ENCODE data around the gene KIRREL3. TPM values are rescaled to one million over a fixed set of nuclear protein-coding genes. Genes with fewer than 3 reads are reported as not detected.

KIRREL3 gene
- total RNA-seq, 1 experiment from 2014 or later = not detected

DNA sequence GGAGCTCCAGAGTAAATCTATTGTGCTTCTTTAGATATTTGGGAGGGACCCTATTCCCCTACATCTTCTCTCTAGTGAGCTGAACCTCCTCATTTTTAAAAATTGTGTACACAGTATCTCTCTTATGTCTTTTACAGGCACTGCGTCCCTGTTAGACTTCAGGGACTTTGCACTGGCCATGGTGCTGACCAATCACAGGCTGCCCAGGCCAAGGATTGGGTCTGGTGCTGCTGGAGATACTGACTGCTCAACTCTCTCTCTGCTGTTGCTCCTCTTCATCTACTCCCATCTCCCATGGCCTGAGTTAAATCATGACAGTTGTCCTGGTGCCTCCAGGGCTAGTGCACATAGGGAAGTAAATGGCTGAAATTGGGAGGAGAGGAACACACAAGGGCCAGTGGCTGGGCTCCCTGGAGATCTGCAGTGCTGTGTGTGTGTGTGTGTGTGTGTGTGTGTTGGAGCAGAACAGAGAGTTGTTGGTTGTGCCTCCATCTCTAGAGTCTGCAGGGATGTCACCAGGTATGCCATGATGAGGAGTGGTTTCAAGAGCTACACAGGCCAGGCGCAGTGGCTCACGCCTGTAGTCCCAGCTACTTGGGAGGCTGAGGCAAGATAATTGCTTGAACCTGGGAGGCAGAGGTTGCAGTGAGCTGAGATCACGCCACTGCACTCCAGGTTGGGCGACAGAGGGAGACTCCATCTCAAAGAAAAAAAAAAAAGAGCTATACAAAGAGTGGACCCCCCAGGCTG is 489.8 kb downstream of the KIRREL3 start:
- DNase-seq (ENCODE audit: low read depth, low spot score) = no peak
- in situ Hi-C loops (cut with HindIII; ENCODE audit: low pct_unique_long_range_greater_than_20kb, low sequenced_read_pairs) = no loop called here

DNA sequence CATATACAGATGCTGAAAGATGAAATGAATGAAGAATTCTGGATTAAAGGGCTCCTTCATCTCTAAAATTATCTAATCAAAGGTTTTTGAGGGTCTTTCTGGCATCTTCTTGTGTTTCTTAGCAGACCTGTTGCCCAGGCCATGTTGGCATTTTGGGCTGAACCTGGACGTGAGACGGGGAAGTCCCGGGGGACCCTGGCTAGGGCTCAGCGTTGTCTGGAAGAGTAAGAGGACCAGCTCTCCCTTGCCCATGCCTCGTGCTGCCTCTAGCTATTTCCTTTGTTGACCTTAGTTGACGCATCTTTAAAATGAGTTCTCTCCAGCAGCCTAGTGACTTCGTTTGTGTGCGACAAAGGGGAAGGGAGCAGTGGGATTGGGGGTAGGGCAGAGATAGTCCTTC is 492.9 kb downstream of the KIRREL3 start:
- in situ Hi-C loops (cut with HindIII; ENCODE audit: low pct_unique_long_range_greater_than_20kb, low sequenced_read_pairs) = no loop called here
- no peak for DNase-seq (ENCODE audit: low read depth, low spot score)

DNA sequence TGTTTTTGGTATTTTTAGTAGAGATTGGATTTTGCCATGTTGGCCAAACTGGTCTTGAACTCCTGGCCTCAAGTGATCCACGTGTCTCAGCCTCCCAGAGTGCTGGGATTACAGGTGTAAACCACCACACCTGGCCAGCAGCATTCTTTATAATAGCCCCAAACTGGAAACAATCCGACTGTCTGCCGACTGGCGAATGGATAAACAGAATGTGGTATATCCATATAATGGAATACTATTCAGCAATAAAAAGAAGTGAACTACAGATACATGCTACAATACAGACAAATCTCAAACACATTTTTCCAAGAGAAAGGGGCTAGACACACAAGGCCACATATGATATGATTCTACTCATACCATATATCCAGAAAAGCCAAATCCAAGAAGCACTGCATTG is 493.8 kb downstream of the KIRREL3 start:
- in situ Hi-C loops (cut with HindIII; ENCODE audit: low pct_unique_long_range_greater_than_20kb, low sequenced_read_pairs) = no loop called here
- DNase-seq (ENCODE audit: low read depth, low spot score) = no peak

DNA sequence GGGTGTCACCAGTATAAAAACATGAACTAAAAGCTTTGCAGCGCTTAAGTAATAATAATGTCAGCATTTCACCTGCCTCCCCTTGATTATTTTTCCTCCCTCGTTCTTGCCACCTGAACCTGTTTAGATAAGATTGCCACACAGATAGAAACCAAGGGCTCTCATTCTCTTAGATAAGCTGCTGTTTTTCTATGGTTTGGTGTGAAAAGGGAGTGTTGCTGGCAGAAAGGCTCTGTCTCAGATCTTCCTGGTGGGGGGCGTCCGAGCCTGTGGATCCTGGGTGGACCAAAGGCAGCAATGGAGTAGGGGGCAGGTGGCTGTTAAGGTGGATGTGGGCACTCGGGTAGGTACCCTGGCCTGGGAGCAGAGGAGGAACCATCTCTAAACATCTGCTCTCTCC is 497.6 kb downstream of the KIRREL3 start:
- in situ Hi-C loops (cut with HindIII; ENCODE audit: low pct_unique_long_range_greater_than_20kb, low sequenced_read_pairs) = no loop called here
- no peak for DNase-seq (ENCODE audit: low read depth, low spot score)

DNA sequence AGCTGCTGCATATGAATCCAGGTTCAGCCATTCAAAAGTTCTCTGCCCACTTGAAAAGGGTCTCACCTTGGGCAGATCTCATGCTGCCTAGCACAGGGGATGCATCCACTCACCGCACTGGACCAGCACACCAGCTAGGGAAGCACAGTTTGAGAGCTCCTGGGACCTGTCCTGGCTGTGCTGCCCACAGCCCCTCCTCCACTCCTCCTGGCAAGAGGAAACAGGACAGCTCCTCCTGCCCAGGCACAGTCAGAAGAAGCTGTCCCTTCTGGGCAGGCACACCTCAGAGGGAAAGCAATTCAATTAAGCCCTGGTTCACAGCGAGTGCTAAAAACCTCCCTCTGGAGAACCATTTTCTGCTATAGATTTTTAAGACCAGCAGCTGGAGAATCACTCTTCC is 498.4 kb downstream of the KIRREL3 start:
- DNase-seq (ENCODE audit: low read depth, low spot score) = no peak
- in situ Hi-C loops (cut with HindIII; ENCODE audit: low pct_unique_long_range_greater_than_20kb, low sequenced_read_pairs) = no loop called here

DNA sequence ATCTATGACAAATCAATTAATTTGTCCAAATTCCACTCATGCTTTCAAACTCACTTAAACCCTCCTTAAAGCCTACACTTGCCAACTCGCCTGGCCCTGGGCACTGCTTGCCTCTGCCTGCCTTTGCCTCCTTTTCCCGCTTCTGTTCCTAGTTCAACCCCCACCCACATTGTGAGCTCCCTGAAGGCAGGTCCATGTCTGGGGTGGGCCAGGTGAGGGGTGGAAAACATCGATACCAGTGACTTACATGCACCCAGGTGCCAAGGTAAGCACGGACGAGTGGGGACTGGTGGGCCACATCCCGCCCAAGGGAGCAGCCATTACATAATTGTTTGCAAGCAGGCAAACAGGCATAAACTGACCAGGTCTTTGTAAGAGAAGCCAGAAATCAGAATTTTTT is 498.9 kb downstream of the KIRREL3 start:
- in situ Hi-C loops (cut with HindIII; ENCODE audit: low pct_unique_long_range_greater_than_20kb, low sequenced_read_pairs) = no loop called here

DNA sequence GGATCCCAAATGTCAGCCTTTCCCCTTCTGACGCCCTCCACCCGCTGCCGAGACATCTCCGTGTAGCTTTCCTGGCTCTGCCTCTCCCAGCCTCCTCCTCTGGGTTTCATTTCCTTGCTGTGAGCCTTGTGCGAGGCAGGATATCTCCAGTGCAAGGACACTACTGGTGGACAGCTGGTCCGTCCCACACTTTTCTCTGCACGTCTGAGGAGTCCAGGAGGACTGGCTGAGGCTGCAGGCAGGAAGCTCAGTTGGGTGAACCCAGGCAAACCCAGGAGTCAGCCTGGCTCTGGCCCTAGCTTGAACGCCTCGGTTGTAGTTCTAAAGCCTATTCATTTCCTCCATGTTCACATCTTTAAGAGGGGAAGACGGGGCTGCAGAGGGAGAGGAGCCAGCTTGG is 499.6 kb downstream of the KIRREL3 start:
- DNase-seq (ENCODE audit: low read depth, low spot score) = no peak
- in situ Hi-C loops (cut with HindIII; ENCODE audit: low pct_unique_long_range_greater_than_20kb, low sequenced_read_pairs) = no loop called here

More for the DNA sequence above, 498.9 kb downstream of the KIRREL3 start:
- no peak for DNase-seq (ENCODE audit: low read depth, low spot score)

DNA sequence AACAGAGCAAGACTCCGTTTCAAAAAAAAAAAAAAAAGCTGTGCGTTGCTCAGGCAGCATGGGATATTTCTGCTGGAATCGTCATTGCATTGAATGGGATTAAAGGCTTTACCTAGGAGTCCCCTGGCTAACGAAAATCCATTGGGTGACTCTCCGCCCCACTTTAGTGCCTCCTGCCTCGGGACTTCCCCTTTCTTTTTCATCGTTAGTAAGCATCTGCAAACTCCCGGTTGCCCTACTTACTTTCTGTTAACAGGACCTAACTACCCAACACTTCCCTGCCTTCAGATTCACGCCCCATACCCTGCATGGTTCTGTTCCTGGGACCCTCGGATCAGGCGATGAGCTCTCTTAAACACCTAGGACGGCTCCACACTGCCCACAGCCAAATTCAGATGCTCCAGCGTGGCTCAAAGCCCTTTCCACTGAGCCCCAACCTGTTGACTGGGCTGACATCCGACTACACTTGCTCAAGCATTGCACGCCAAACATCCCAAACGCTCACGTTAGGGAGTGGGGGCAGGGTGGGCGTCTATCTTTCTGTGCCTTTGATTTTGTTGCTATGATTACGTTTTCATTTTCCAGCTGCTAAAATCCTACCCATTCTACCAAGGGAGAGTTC is 501.3 kb downstream of the KIRREL3 start:
- no peak for DNase-seq (ENCODE audit: low read depth, low spot score)
- in situ Hi-C loops (cut with HindIII; ENCODE audit: low pct_unique_long_range_greater_than_20kb, low sequenced_read_pairs) = no loop called here

DNA sequence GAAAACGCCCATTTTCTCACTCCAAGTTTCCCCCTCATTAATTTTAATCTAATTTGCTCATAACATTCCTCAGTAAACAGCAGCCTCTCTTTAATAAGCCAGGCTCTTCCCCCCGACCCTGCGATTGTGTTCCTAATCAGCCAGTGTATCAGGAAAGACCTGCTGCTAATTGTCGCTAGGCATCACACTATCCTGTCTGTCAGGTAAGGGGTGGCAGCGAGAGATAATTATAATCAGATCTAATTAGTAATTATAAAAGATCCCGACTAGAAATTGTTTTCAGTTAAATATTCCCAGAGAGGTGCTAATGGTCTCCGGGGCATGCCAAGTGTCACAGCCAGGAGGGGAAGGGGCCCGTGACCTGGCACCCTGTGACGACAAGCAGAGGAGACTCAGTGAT is 502.3 kb downstream of the KIRREL3 start:
- in situ Hi-C loops (cut with HindIII; ENCODE audit: low pct_unique_long_range_greater_than_20kb, low sequenced_read_pairs) = no loop called here
- no peak for DNase-seq (ENCODE audit: low read depth, low spot score)

DNA sequence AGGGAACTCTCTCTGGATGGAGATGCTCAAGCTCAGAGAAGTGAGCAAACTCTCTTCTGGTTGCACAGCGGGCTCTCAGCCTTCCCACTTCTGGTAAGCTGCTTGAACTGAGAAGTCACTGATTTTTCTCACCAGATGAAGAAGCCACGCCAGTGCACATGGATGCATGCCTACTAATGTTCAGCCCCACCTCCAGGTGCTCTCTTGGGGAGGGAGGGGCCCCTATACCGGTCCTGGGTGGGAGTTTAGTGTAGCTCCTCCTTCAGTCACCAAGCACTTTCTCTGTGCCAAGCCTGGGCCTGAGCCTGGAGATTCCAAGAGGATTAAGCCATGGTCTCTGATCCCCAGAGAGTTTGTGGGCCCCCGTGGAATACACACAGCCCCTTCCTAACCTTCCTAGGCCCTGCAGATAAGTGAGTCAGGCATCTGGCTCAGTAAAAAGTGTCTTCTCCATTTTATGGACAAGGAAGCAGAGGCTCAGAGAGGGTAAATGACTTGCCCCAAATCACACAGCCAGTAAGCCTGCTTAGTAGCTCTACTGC is 502.9 kb downstream of the KIRREL3 start:
- no peak for DNase-seq (ENCODE audit: low read depth, low spot score)
- in situ Hi-C loops (cut with HindIII; ENCODE audit: low pct_unique_long_range_greater_than_20kb, low sequenced_read_pairs) = no loop called here

DNA sequence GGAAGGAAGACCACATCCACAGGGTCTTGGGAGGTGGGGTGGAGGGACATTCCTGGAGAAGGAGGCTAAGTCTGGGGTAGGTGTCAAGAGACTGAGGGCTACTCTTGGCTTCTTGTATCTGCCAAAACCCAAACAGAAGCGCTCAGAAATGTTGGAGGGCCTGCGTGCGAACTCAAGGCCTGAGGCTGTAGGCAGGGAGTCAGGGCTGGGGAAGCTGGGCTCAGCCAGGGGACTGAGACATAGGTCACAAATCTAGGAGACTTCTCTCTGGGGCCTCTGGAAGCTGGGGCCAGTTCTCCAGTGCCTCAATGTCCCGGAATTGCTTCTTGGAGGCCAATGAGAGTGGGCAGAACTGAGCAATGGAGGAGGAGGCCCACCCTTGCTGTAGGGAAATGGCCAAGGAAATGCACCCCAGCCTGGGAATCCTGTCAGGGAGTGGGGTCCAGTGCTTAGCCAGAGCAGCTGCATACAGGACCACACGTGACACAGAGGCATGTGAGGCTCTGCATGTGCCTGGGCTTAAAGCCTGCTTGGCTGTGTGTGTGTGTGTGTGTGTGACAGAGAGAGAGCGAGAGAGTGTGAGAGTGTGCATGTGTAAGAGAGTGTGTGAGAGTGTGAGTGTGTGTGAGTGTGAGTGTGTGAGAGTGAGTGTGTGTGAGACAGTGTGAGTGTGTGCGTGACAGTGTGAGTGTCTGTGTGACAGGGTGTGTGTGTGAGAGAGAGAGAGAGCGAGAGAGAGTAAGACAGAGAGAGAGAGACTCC is 503.8 kb downstream of the KIRREL3 start:
- DNase-seq (ENCODE audit: low read depth, low spot score) = no peak
- in situ Hi-C loops (cut with HindIII; ENCODE audit: low pct_unique_long_range_greater_than_20kb, low sequenced_read_pairs) = no loop called here

DNA sequence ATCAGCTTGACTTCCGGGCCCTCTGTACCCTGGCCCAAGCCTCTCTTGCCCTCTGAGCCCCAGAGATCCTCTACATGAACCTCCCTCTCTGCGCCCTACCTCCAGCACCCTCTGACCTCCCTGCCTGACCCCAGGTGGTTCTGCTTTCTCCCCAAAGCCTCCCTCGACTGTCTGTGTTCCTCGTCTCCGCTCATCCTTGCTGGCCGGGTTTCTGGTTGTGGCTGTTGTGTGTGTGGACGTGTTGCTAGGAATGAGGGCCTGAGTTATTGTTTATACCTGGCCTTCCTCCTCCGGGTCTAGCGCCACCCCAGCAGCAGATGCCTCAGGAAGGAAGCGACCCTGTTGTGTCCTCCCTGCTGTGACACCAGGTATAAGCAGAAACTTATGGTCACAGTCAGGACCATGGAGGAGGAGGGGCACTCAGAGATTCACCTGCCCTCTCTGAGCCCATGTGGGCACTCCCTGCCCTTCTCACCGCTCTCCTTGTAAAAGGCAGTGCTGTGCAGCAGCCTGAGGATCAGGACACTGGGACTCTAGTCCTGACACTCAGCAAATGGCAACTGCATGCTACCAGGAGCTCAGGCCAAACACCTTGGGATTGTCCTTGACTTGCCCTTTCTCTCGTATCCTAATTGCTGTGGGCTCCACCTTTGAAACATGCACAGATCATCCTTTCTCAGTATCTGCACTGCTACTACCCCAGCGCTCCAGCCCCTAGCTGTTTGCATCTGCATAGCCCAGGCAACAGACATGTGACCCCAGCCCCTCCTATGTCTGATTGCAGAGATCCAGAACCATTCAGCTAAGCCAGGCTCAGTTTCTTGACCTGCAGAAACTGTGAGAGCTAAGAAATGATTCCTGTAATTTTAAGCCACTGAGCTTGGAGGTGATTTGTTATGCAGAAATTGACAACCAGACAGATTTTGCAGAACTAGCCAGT is 505.0 kb downstream of the KIRREL3 start:
- no peak for DNase-seq (ENCODE audit: low read depth, low spot score)
- in situ Hi-C loops (cut with HindIII; ENCODE audit: low pct_unique_long_range_greater_than_20kb, low sequenced_read_pairs) = no loop called here

DNA sequence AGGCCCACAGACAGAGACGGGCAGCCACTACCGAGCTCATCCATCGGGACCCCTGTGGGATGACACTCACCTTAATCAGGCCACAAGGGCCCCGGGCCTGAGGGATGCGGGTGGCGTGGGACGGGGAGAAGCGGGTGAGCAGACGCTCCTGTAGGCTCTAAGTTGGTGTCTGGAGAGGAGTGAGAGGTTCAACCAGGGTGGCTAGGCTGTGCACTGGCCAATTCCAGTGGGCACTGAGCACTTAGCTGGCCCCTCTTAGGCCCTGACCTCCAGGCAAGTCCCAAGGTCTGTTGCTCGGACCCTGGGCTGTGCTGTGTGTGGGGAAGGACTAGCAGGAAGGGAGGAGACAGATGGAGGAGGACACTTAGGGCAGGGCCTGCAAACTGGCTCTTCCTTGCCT is 505.7 kb downstream of the KIRREL3 start:
- in situ Hi-C loops (cut with HindIII; ENCODE audit: low pct_unique_long_range_greater_than_20kb, low sequenced_read_pairs) = no loop called here

DNA sequence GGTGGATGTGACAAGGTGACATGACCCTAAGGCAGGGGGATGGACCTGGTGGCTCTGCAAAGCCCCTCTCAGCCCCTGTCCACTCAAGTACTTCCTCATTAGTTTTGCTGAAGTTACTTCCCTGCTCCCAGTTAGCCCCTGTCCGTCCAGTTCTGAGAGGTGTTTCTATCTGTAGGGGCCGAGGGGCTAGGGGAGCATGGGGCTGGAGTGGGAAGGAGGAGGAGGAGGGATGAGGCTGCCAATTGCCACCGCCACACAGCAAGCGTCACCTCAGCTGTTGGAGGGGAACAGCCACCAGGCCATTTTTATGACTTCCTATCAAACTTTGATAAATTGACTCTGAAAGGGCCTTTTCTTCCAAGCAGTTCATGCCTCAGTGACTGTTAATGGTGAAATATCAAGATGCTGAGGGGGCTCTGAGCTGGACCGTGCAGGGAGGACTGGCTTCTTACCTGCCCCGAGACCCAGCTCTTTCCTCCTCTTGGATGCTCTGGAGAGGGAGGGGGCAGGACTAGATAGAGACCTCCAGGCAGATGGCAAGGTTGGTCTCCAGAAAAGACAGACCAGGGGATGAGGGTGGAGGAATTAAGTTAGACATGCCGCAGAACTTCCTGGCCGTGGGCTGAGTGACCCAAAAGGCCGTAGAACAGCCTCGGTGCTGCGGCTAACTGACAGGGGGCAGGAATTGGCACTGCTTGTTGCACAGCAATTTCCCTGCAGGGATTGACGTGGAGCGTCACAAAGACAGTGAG is 508.1 kb downstream of the KIRREL3 start:
- DNase-seq (ENCODE audit: low read depth, low spot score) = no peak
- in situ Hi-C loops (cut with HindIII; ENCODE audit: low pct_unique_long_range_greater_than_20kb, low sequenced_read_pairs) = no loop called here

More for the DNA sequence above, 505.7 kb downstream of the KIRREL3 start:
- no peak for DNase-seq (ENCODE audit: low read depth, low spot score)

DNA sequence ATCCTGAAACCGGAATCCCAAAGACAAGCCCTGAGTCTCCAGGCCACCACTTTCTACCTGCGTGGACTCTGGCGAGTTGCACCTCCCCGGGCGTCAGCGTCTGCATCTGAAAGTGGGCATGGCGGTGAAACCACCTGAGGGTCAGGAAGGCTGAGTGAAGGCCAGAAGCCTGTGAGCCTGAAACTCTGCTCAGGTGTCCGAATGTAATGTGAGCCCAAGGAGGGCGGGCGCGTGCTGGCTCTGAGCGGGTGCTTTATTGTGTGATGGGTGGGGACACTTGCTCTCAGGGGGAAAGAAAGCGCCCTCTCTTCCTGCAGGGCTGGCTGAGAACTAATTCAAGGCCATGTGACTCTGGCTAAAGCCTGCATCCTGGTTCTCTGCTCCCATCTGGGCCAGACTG is 509.5 kb downstream of the KIRREL3 start:
- in situ Hi-C loops (cut with HindIII; ENCODE audit: low pct_unique_long_range_greater_than_20kb, low sequenced_read_pairs) = no loop called here
- DNase-seq (ENCODE audit: low read depth, low spot score) = no peak

DNA sequence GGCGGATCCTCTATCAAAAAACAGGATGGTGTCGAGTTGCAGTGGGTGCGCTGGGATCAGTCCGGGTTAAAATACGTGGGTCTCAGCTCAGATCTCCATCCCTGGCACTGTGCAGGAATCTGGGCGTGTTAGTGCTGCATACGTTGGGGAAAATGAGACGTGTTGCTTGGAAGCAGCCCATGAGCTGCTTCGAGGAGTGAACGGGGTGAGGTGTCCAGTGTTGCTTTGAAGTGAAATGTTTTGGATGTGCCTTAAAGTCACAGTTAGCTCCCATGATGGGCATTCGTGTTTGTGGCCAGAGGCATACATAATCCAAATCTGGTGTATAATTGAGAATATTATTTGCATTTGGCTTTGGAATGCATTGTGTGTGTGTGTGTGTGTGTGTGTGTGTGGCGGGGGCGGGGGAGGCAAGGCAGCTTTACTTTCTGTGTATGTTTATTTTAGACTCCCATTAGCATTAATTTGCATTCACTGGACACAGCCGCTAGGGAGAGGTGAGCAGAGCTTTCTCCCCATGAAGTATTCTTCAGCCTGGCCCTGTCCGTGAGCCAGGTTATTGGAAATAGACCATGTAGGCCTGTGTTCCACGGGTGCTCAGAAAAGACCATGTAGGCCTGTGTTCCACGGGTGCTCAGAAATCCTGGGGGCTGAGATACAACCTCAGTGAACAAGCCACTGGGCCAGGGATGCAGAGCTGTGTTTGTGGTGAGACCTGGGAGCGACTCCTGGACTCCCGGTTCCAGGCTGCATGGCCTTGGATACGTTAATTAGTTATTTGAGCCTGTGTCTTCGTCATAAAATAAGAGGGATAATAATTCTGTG is 510.5 kb downstream of the KIRREL3 start:
- no peak for DNase-seq (ENCODE audit: low read depth, low spot score)
- in situ Hi-C loops (cut with HindIII; ENCODE audit: low pct_unique_long_range_greater_than_20kb, low sequenced_read_pairs) = no loop called here
